Gastroesophageal sphincter (tissue), 4 donors: ENCODE data around the gene APOH. TPM values are rescaled to one million over a fixed set of nuclear protein-coding genes. Genes with fewer than 3 reads are reported as not detected.
"Not testable (repeated sequence)": the region's sequence is repeated elsewhere in the genome, so short reads cannot be mapped to it uniquely, and the experiment has no call there.

ENCODE experiments used
- ATAC-seq: fragments of 150-250 bp; one replicate; pipeline ENCODE4 v1.9.1; 2016; ENCODE audit warnings: mild to moderate bottlenecking, moderate library complexity
- H3K27ac ChIP-seq, 4 donors: fragments of 200-600 bp; sonication (generic) in 3 of 4; 1 replicate in 3 of 4; 2 replicates in 1 of 4; pipeline ENCODE4 v1.5.1; 2016 to 2019
- H3K27me3 ChIP-seq: fragments of 200-600 bp; sonication (generic); one replicate; pipeline ENCODE4 v1.5.1; 2019
- H3K36me3 ChIP-seq, 2 donors: fragments of 200-600 bp; sonication (generic); one replicate each; pipeline ENCODE4 v1.5.1; 2019; ENCODE audit warnings: control low read depth in 1 of 2
- H3K4me1 ChIP-seq, 3 donors: fragments of 200-600 bp; sonication (generic); 1 replicate in 2 of 3; 2 replicates in 1 of 3; pipeline ENCODE4 v1.5.1; 2016 to 2019; ENCODE audit warnings: control low read depth in 2 of 3
- H3K4me3 ChIP-seq, 2 donors: fragments of 200-600 bp; sonication (generic); one replicate each; pipeline ENCODE4 v1.5.1; 2019; ENCODE audit warnings: mild to moderate bottlenecking in 1 of 2, moderate library complexity in 1 of 2
- H3K9me3 ChIP-seq, 3 donors: fragments of 200-600 bp; sonication (generic); one replicate each; pipeline ENCODE4 v1.5.1; 2017 to 2019; ENCODE audit warnings: control low read depth in 2 of 3
- EP300 ChIP-seq: sonication (generic); formaldehyde crosslinking; IDR thresholded peaks from one replicate; pipeline ENCODE4 v1.6.1; 2017; ENCODE audit warnings: antibody characterized with exemption, mild to moderate bottlenecking
- POLR2A ChIP-seq, 2 donors: fragments of 450-650 bp; IDR thresholded peaks; one replicate each; pipeline ENCODE4 v1.6.1; 2017; ENCODE audit warnings: antibody characterized with exemption in 2 of 2, mild to moderate bottlenecking in 2 of 2, moderate library complexity in 1 of 2
- POLR2AphosphoS5 ChIP-seq: sonication (generic); formaldehyde crosslinking; IDR thresholded peaks from one replicate; pipeline ENCODE4 v1.6.1; 2017; ENCODE audit warnings: antibody characterized with exemption
- WGBS, 2 donors: methylation state at CpG; one replicate each; pipeline ENCODE4 v1.1.5; 2018; ENCODE audit warnings: low coverage in 1 of 2; 5-methylcytosine and 5-hydroxymethylcytosine counted together
- total RNA-seq, 4 donors: library from RNA; depleted of rRNA; stranded (reverse); fragments of >200 nt; gene quantifications; one replicate each; pipeline ENCODE4 v1.1.0, GENCODE V29; 2016
- TF ChIP-seq, protein P1 (sequence below), 4 experiments: fragments of 200-600 bp in 2 of 4; fragments of 450-650 bp in 2 of 4; sonication (generic) in 1 of 4; IDR thresholded peaks; one replicate each; pipeline ENCODE4 v1.5.1; 2017 to 2019; ENCODE audit warnings: antibody characterized with exemption in 4 of 4, mild to moderate bottlenecking in 2 of 4, moderate library complexity in 2 of 4

Gene APOH
- total RNA-seq, 4 donors from 2014 or later, result not detected

DNA sequence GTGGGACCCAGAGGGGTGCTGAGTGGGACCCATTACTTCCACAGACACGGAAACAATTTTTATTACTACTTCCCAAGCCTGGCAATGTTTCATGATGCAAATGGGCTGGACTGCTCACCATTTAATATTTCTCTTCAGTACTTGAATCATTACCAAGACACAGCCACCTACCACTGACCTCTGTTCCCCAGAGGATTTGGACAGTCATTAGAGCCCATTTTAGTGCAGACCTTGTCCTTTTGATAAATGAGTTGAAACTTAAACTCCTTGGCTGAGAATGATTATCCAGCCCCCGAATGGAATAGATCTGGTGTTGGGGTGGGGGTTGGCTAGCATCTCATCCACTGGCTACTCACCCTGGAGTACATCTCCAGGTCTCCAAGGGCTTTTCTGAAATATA, 33.6 kb upstream of the APOH start:
- no peak for ATAC-seq
- WGBS, 2 donors, result 38 to 65% methylated on average over 1 to 2 of the region's 2 CpGs
- H3K27ac ChIP-seq, result no peak overlapping the region

DNA sequence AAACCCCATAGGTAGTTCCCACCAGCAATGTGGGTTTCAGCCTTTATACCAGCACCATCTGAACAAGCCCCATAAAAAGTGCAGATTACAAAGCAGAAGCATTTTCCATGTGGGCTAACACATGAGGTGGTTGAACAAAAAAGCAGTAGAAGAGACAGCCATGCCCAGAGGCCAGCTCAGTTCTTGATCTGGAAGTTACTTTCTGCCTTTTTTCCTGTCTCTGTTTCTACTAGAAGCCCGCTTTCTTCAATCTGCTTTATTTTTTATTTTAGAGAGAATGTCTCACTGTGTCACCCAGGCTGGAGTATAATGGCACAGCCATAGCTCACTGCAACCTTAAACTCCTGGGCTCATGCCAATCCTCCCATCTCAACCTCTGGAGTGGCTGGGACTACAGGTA, 31.5 kb upstream of the APOH start:
- no peak overlapping the region for H3K4me3 ChIP-seq
- H3K27ac ChIP-seq, result no peak overlapping the region
- 36 to 87% methylated on average over 1 of the region's 1 CpG for WGBS, 2 donors
- no peaks in the 10 kb centered on the region for H3K36me3 ChIP-seq
- TF ChIP-seq EP300, result no peak
- no peak for TF ChIP-seq POLR2A (IDR thresholded peaks at IDR 0.05)
- no peak for TF ChIP-seq POLR2AphosphoS5
- TF ChIP-seq, protein P1, sequence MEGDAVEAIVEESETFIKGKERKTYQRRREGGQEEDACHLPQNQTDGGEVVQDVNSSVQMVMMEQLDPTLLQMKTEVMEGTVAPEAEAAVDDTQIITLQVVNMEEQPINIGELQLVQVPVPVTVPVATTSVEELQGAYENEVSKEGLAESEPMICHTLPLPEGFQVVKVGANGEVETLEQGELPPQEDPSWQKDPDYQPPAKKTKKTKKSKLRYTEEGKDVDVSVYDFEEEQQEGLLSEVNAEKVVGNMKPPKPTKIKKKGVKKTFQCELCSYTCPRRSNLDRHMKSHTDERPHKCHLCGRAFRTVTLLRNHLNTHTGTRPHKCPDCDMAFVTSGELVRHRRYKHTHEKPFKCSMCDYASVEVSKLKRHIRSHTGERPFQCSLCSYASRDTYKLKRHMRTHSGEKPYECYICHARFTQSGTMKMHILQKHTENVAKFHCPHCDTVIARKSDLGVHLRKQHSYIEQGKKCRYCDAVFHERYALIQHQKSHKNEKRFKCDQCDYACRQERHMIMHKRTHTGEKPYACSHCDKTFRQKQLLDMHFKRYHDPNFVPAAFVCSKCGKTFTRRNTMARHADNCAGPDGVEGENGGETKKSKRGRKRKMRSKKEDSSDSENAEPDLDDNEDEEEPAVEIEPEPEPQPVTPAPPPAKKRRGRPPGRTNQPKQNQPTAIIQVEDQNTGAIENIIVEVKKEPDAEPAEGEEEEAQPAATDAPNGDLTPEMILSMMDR (IDR thresholded peaks at IDR 0.05), result no peak
- H3K4me1 ChIP-seq, result no peaks in the 10 kb centered on the region
- no peak for ATAC-seq
- H3K9me3 ChIP-seq, result no peaks in the 10 kb centered on the region
- H3K27me3 ChIP-seq, result no peaks in the 10 kb centered on the region

More for the DNA sequence above, 33.6 kb upstream of the APOH start:
- Histone ChIP-seq H3K4me1 (no peaks in the 10 kb centered on the region), H3K4me3 (no peak overlapping the region), H3K36me3 (no peaks in the 10 kb centered on the region), H3K9me3 (no peaks in the 10 kb centered on the region), H3K27me3 (no peaks in the 10 kb centered on the region)
- TF ChIP-seq, protein P1 (IDR thresholded peaks at IDR 0.05), result no peak
- TF ChIP-seq POLR2A (IDR thresholded peaks at IDR 0.05), result no peak
- no peak for TF ChIP-seq EP300
- TF ChIP-seq POLR2AphosphoS5, result no peak

DNA sequence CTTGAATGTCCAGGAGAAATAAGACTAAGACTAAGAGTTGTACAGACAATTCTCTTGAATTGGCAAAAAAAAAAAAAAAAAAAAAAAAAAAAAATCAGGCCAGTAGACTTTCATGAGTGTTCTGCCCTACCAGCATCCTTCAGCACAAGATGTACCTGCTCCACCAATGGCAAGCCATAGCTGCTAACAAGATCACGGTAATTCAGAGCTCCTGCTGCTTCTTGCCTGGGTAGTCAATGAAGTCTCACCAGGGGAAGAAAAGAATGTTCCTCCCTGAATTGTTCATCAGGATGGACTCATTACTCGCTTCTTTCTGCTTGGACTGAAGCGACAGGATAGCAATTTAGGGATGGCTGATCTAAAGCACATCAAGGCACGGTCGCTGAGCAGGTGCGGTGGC, 31.1 kb upstream of the APOH start:
- Histone ChIP-seq H3K27ac (no peak overlapping the region), H3K4me3 (no peak overlapping the region), H3K27me3 (no peaks in the 10 kb centered on the region), H3K36me3 (no peaks in the 10 kb centered on the region), H3K9me3 (no peaks in the 10 kb centered on the region), H3K4me1 (no peaks in the 10 kb centered on the region)
- ATAC-seq, result no peak
- 67 to 75% methylated on average over 1 of the region's 6 CpGs for WGBS, 2 donors
- TF ChIP-seq, protein P1 (IDR thresholded peaks at IDR 0.05), result no peak
- TF ChIP-seq POLR2A (IDR thresholded peaks at IDR 0.05) (no peak), EP300 (no peak), POLR2AphosphoS5 (no peak)

DNA sequence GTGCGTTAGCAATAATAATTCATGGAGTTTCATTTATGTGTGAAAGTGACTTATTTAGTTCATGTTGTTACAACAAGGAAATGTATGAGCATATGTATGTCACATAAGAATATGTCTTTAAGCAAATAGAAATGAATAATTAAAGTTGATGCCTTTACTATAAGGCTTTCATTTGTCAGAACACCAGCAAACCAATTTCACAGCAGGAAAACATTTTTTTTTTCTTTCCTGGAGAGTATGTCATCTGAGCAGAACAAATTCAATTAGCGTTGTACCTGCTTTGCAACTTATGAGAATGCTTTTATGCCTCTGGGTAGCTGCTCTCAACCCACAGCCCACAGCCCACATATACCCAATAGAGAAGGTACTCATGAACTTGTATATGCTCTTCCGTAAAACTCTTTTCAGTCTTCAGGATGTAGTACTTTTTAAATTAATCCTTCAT, 26.3 kb upstream of the APOH start:
- H3K4me1 ChIP-seq, result no peaks in the 10 kb centered on the region
- TF ChIP-seq EP300, result no peak
- no peak for TF ChIP-seq POLR2A (IDR thresholded peaks at IDR 0.05)
- no peak for TF ChIP-seq POLR2AphosphoS5
- TF ChIP-seq, protein P1 (IDR thresholded peaks at IDR 0.05), result no peak
- 50 to 61% methylated on average over 2 to 3 of the region's 3 CpGs for WGBS, 2 donors
- ATAC-seq, result no peak
- H3K9me3 ChIP-seq, result no peaks in the 10 kb centered on the region
- no peaks in the 10 kb centered on the region for H3K27me3 ChIP-seq
- no peaks in the 10 kb centered on the region for H3K36me3 ChIP-seq
- no peak overlapping the region for H3K27ac ChIP-seq
- no peak overlapping the region for H3K4me3 ChIP-seq

DNA sequence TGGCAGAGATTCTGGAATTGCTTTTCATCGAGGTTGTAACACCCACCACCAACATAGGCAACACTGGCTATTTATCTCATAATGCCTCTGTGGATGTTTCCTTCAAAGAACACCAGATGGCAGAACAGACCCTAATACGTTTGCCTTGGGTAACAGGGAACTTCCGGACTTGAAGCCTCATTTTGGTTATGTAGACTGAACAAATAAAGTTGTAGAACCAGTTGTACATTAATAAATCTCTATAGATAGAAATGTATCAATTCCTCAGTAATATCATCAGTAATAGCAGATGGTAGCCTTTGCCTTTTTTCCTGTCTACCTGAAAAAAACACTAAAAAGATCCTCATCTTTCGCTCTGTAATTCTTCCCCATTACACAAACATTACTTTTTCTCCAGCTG, 25.9 kb upstream of the APOH start:
- no peaks in the 10 kb centered on the region for H3K36me3 ChIP-seq
- H3K4me1 ChIP-seq, result no peaks in the 10 kb centered on the region
- peak; percentile 53 for ATAC-seq
- WGBS, 2 donors, result 22 to 29% methylated on average over 4 of the region's 4 CpGs
- no peaks in the 10 kb centered on the region for H3K27me3 ChIP-seq
- no peak overlapping the region for H3K4me3 ChIP-seq
- H3K9me3 ChIP-seq, result no peaks in the 10 kb centered on the region
- no peak overlapping the region for H3K27ac ChIP-seq
- TF ChIP-seq EP300, result no peak
- TF ChIP-seq, protein P1 (IDR thresholded peaks at IDR 0.05), result peak; percentile 44 to 82 (median 74)

DNA sequence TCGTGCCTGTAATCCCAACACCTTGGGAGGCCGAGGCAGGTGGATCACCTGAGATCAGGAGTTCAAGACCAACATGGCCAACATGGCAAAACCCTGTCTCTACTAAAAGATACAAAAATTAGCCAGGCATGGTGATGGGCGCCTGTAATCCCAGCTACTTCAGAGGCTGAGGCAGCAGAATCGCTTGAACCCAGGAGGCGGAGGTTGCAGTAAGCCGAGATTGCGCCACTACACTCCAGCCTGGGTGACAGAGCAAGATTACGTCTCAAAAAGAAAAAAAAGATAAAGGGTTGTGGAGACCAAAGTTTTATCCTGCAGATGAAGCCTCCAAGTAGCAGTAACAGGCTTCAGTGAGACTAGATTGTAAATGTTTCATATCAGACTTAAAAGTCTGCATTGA, 24.2 kb upstream of the APOH start:
- H3K4me3 ChIP-seq, H3K4me1 ChIP-seq, H3K36me3 ChIP-seq, H3K27ac ChIP-seq, ATAC-seq, H3K27me3 ChIP-seq, H3K9me3 ChIP-seq: not testable (repeated sequence)
- 40 to 68% methylated on average over 1 to 5 of the region's 8 CpGs for WGBS, 2 donors
